DOHH2 (cell line): Measurements from ENCODE around the gene TMEM165.

Source experiments
- CTCF ChIP-seq: fragments of 200-600 bp; sonication (generic); IDR thresholded peaks from one replicate; pipeline ENCODE4 v1.5.1; 2014; ENCODE audit warnings: antibody characterized with exemption, mild to moderate bottlenecking, low read depth, low read length; ENCODE audit not compliant: poor library complexity, severe bottlenecking
- EZH2phosphoT487 ChIP-seq: fragments of 200-600 bp; sonication (generic); IDR thresholded peaks from 2 replicates; pipeline ENCODE4 v1.6.1; 2017; ENCODE audit warnings: borderline replicate concordance, mild to moderate bottlenecking, antibody characterized with exemption, low read length, moderate library complexity, mixed read lengths

- TF ChIP-seq CTCF (no peak), EZH2phosphoT487 (no peak)
These were observed 36.1 kb downstream of the TMEM165 start for GRCh38 chr4:55431710-55432336.
